CD8-positive, alpha-beta memory T cell (primary cell): ENCODE results near the gene PF4V1. TPM values are rescaled to one million over a fixed set of nuclear protein-coding genes. Genes with fewer than 3 reads are reported as not detected.

Experiments
- CTCF ChIA-PET: fragments of 350-600 bp; sonication (Branson Sonifier 250); formaldehyde crosslinking; loops from one replicate; lab custom pipeline; 2021; ENCODE audit warnings: antibody characterized with exemption; lab: Charles Lee
- POLR2A ChIA-PET: fragments of 350-600 bp; sonication (Branson Sonifier 250); formaldehyde crosslinking; loops from one replicate; lab custom pipeline; 2021; ENCODE audit warnings: antibody characterized with exemption; lab: Charles Lee
- DNase-seq, 5 donors: peaks; one replicate each; pipeline versions ENCODE4 v3.0.0 to v3.0.0-alpha.2; 2020 to 2022; ENCODE audit warnings: mixed read lengths in 1 of 5
- H3K27ac ChIP-seq: one replicate; pipeline ENCODE4 v1.7.0; 2013; ENCODE audit warnings: low read depth, mild to moderate bottlenecking, low read length, moderate library complexity
- H3K27me3 ChIP-seq: 2 replicates; pipeline ENCODE4 v1.7.0; 2013; ENCODE audit warnings: low read length, mild to moderate bottlenecking; ENCODE audit not compliant: insufficient read depth, poor library complexity, severe bottlenecking
- H3K36me3 ChIP-seq: 2 replicates; pipeline ENCODE4 v1.7.0; 2013; ENCODE audit warnings: mild to moderate bottlenecking, low read length, moderate library complexity; ENCODE audit not compliant: insufficient read depth
- H3K4me1 ChIP-seq: 2 replicates; pipeline ENCODE4 v1.7.0; 2013; ENCODE audit warnings: mild to moderate bottlenecking, low read length, moderate library complexity; ENCODE audit not compliant: insufficient read depth
- H3K4me3 ChIP-seq: 2 replicates; pipeline ENCODE4 v1.7.0; 2013; ENCODE audit warnings: mild to moderate bottlenecking, low read length
- H3K9me3 ChIP-seq: 2 replicates; pipeline ENCODE4 v1.7.0; 2013; ENCODE audit warnings: mild to moderate bottlenecking, low read length
- H3K27ac Mint-ChIP-seq, 8 donors: one replicate each; pipeline ENCODE4 v1.8.0; 2020 to 2021; ENCODE audit warnings: mixed read lengths in 8 of 8, mild to moderate bottlenecking in 6 of 8, inconsistent platforms in 3 of 8, moderate library complexity in 3 of 8
- H3K27me3 Mint-ChIP-seq, 2 donors: one replicate each; pipeline ENCODE4 v1.8.0; 2020 to 2021; ENCODE audit warnings: mixed read lengths in 2 of 2, mild to moderate bottlenecking in 1 of 2, moderate library complexity in 1 of 2
- H3K36me3 Mint-ChIP-seq, 3 donors: one replicate each; pipeline ENCODE4 v1.8.0; 2020 to 2021; ENCODE audit warnings: mixed read lengths in 3 of 3, inconsistent platforms in 1 of 3, mild to moderate bottlenecking in 1 of 3
- H3K4me1 Mint-ChIP-seq, 3 donors: one replicate each; pipeline ENCODE4 v1.8.0; 2020 to 2021; ENCODE audit warnings: mixed read lengths in 3 of 3, inconsistent platforms in 1 of 3, mild to moderate bottlenecking in 1 of 3
- H3K4me3 Mint-ChIP-seq, 7 donors: one replicate each; pipeline ENCODE4 v1.8.0; 2020 to 2021; ENCODE audit warnings: mixed read lengths in 7 of 7, mild to moderate bottlenecking in 6 of 7, moderate library complexity in 4 of 7, inconsistent platforms in 2 of 7
- H3K9me3 Mint-ChIP-seq, 5 donors: one replicate each; pipeline ENCODE4 v1.8.0; 2020 to 2022; ENCODE audit warnings: mixed read lengths in 5 of 5, mild to moderate bottlenecking in 3 of 5, moderate library complexity in 2 of 5, inconsistent platforms in 1 of 5
- polyA plus RNA-seq: library from polyadenylated mRNA; unstranded; fragments of 300-500 nt; fragmentation: Illumina TruSeq; gene quantifications from one replicate; pipeline ENCODE4 v1.2.3, GENCODE V29; 2021
- total RNA-seq, 2 experiments: library from RNA; stranded (reverse); gene quantifications; one replicate each; pipeline ENCODE4 v1.2.3, GENCODE V29; 2021

The PF4V1 gene
- total and polyA plus RNA-seq, 3 experiments from 2014 or later, result not detected

GRCh38 chr4:73860917-73861316 is 7.8 kb downstream of the PF4V1 start:
- no peak for DNase-seq
- H3K36me3 Mint-ChIP-seq, result no peaks in the 10 kb centered on the region
- H3K36me3 ChIP-seq, result no peaks in the 10 kb centered on the region
- POLR2A ChIA-PET, result no interaction called here
- no peak overlapping the region for H3K4me3 ChIP-seq
- no peaks in the 10 kb centered on the region for H3K9me3 Mint-ChIP-seq
- CTCF ChIA-PET, result no interaction called here
- H3K4me1 ChIP-seq, result no peaks in the 10 kb centered on the region
- no peak overlapping the region for H3K27ac Mint-ChIP-seq
- no peaks in the 10 kb centered on the region for H3K9me3 ChIP-seq
- H3K27me3 Mint-ChIP-seq, result peaks cover 4% of the 10 kb centered on the region in 2 donors
- H3K4me3 Mint-ChIP-seq, result no peak overlapping the region
- H3K27ac ChIP-seq, result no peak overlapping the region
- H3K4me1 Mint-ChIP-seq, result no peaks in the 10 kb centered on the region
- H3K27me3 ChIP-seq, result no peaks in the 10 kb centered on the region

DNA sequence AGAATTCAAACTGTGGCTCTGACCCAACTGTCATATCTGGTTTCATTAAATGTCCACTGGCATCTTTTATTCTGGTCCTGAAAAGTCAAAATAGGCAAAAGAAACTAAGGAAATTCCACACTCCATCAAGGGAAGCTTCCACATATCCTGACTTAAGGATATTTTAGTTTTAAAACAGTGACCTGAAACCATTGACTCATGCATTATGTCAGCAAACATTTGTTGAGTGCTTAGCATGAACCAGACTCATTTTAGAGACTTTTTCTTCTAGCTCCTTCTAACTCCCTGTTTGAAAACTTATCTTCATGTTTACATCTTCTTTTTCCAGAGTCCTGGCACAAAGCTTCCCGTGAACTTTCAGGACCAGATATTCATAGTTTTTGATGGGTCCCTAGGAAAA is 9.2 kb downstream of the PF4V1 start:
- Mint-ChIP-seq H3K9me3 (peaks cover 0 to 2% (median 0%) of the 10 kb centered on the region in 5 donors), H3K36me3 (no peaks in the 10 kb centered on the region), H3K4me1 (no peaks in the 10 kb centered on the region), H3K27ac (no peak overlapping the region), H3K4me3 (no peak overlapping the region), H3K27me3 (peaks cover 4% of the 10 kb centered on the region in 2 donors)
- H3K27me3 ChIP-seq, result no peaks in the 10 kb centered on the region
- H3K4me3 ChIP-seq, result no peak overlapping the region
- ChIA-PET POLR2A (no interaction called here), CTCF (no interaction called here)
- no peak overlapping the region for H3K27ac ChIP-seq
- H3K36me3 ChIP-seq, result no peaks in the 10 kb centered on the region
- no peaks in the 10 kb centered on the region for H3K9me3 ChIP-seq
- H3K4me1 ChIP-seq, result no peaks in the 10 kb centered on the region
- DNase-seq, result no peak

DNA sequence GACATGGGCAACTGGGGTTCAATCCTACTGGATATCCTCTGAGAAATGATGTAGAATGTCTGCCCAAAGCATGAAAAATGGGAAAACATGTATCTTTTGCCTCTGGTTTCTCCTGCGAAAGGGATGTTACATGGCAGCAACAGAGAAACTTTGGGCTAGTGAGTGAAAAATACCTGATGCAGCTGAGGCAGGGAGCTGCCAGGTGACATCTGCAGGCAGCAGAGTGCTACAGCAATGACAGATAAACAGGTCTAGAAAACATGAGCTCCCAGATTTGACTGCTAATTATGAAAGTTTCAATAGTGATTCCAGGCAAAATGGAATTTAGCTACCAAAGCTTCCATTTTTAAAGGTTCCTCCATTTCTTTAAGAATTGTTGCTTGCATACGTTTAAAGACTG is 11.3 kb downstream of the PF4V1 start:
- DNase-seq, result no peak
- H3K9me3 ChIP-seq, result no peaks in the 10 kb centered on the region
- Mint-ChIP-seq H3K4me1 (no peaks in the 10 kb centered on the region), H3K27me3 (peaks cover 10% of the 10 kb centered on the region in 2 donors), H3K36me3 (no peaks in the 10 kb centered on the region), H3K4me3 (no peak overlapping the region), H3K9me3 (peaks cover 0 to 6% (median 2%) of the 10 kb centered on the region in 5 donors), H3K27ac (no peak overlapping the region)
- no peaks in the 10 kb centered on the region for H3K4me1 ChIP-seq
- CTCF ChIA-PET, result no interaction called here
- POLR2A ChIA-PET, result no interaction called here
- no peaks in the 10 kb centered on the region for H3K27me3 ChIP-seq
- no peak overlapping the region for H3K4me3 ChIP-seq
- H3K36me3 ChIP-seq, result no peaks in the 10 kb centered on the region
- H3K27ac ChIP-seq, result no peak overlapping the region

- H3K4me3 ChIP-seq, result no peak overlapping the region
- Mint-ChIP-seq H3K36me3 (no peaks in the 10 kb centered on the region), H3K27ac (no peak overlapping the region), H3K27me3 (peaks cover 12 to 16% of the 10 kb centered on the region in 2 donors), H3K4me3 (no peak overlapping the region), H3K4me1 (no peaks in the 10 kb centered on the region), H3K9me3 (peaks cover 0 to 6% (median 3%) of the 10 kb centered on the region in 5 donors)
- H3K27ac ChIP-seq, result no peak overlapping the region
- no peak for DNase-seq
- POLR2A ChIA-PET, result no interaction called here
- no peaks in the 10 kb centered on the region for H3K9me3 ChIP-seq
- H3K27me3 ChIP-seq, result no peaks in the 10 kb centered on the region
- CTCF ChIA-PET, result no interaction called here
- no peaks in the 10 kb centered on the region for H3K36me3 ChIP-seq
- no peaks in the 10 kb centered on the region for H3K4me1 ChIP-seq
Measured at GRCh38 chr4:73864961-73865360, 11.9 kb downstream of the PF4V1 start.

- Mint-ChIP-seq H3K4me1 (no peaks in the 10 kb centered on the region), H3K27me3 (peaks cover 13 to 18% of the 10 kb centered on the region in 2 donors), H3K4me3 (no peak overlapping the region), H3K27ac (no peak overlapping the region), H3K9me3 (peaks cover 0 to 6% (median 3%) of the 10 kb centered on the region in 5 donors), H3K36me3 (no peaks in the 10 kb centered on the region)
- POLR2A ChIA-PET, result no interaction called here
- Histone ChIP-seq H3K4me3 (no peak overlapping the region), H3K27me3 (no peaks in the 10 kb centered on the region), H3K36me3 (no peaks in the 10 kb centered on the region), H3K27ac (no peak overlapping the region), H3K4me1 (no peaks in the 10 kb centered on the region), H3K9me3 (no peaks in the 10 kb centered on the region)
- no peak for DNase-seq
- CTCF ChIA-PET, result no interaction called here
Measured at GRCh38 chr4:73865431-73866096, 12.5 kb downstream of the PF4V1 start.

DNA sequence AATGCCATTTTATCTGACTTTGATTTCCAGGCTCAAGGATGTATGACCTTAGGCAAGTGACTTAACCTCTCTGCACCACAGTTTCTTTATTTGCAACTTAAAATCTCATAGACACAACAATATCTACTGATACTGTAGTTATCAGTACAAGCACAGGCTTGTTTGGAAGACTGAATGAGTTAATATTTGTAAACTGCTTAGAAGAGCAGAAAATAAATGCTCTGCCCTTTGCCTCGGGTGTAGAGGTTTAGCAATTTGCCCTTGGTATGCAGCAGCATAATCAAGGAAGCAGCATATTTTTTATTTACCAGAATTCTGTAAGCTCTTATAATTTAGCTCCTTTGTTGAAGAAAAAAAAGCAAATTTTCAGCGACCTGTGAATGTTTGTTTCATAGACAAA is 13.2 kb downstream of the PF4V1 start:
- H3K27me3 ChIP-seq, result no peaks in the 10 kb centered on the region
- Mint-ChIP-seq H3K27me3 (peaks cover 13 to 18% of the 10 kb centered on the region in 2 donors), H3K4me1 (no peaks in the 10 kb centered on the region), H3K36me3 (no peaks in the 10 kb centered on the region), H3K9me3 (peaks cover 0 to 6% (median 3%) of the 10 kb centered on the region in 5 donors), H3K27ac (no peak overlapping the region), H3K4me3 (no peak overlapping the region)
- POLR2A ChIA-PET, result no interaction called here
- no peaks in the 10 kb centered on the region for H3K9me3 ChIP-seq
- H3K36me3 ChIP-seq, result no peaks in the 10 kb centered on the region
- no peak overlapping the region for H3K4me3 ChIP-seq
- H3K27ac ChIP-seq, result no peak overlapping the region
- no peak for DNase-seq
- H3K4me1 ChIP-seq, result no peaks in the 10 kb centered on the region
- CTCF ChIA-PET, result no interaction called here

- POLR2A ChIA-PET, result no interaction called here
- CTCF ChIA-PET, result no interaction called here
- DNase-seq, result no peak
Measured at GRCh38 chr4:73867783-73868182, 14.7 kb downstream of the PF4V1 start.

GRCh38 chr4:73868206-73869129 is 15.4 kb downstream of the PF4V1 start:
- Histone ChIP-seq H3K27ac (no peak overlapping the region), H3K4me1 (no peaks in the 10 kb centered on the region), H3K4me3 (no peak overlapping the region), H3K9me3 (no peaks in the 10 kb centered on the region), H3K27me3 (no peaks in the 10 kb centered on the region), H3K36me3 (no peaks in the 10 kb centered on the region)
- no peak overlapping the region for H3K4me3 Mint-ChIP-seq
- ChIA-PET CTCF (no interaction called here), POLR2A (no interaction called here)
- no peaks in the 10 kb centered on the region for H3K36me3 Mint-ChIP-seq
- H3K27ac Mint-ChIP-seq, result no peak overlapping the region
- H3K9me3 Mint-ChIP-seq, result peaks cover 0 to 6% (median 3%) of the 10 kb centered on the region in 5 donors
- H3K27me3 Mint-ChIP-seq, result peaks cover 13 to 18% of the 10 kb centered on the region in 2 donors
- no peaks in the 10 kb centered on the region for H3K4me1 Mint-ChIP-seq
- no peak for DNase-seq

More at GRCh38 chr4:73867783-73868182, 14.7 kb downstream of the PF4V1 start:
- Mint-ChIP-seq H3K27ac (no peak overlapping the region), H3K9me3 (peaks cover 0 to 6% (median 3%) of the 10 kb centered on the region in 5 donors), H3K4me3 (no peak overlapping the region), H3K27me3 (peaks cover 13 to 18% of the 10 kb centered on the region in 2 donors), H3K4me1 (no peaks in the 10 kb centered on the region), H3K36me3 (no peaks in the 10 kb centered on the region)
- Histone ChIP-seq H3K27ac (no peak overlapping the region), H3K4me3 (no peak overlapping the region), H3K4me1 (no peaks in the 10 kb centered on the region), H3K9me3 (no peaks in the 10 kb centered on the region), H3K27me3 (no peaks in the 10 kb centered on the region), H3K36me3 (no peaks in the 10 kb centered on the region)
